GM10266 (cell line): Measurements from ENCODE around the gene NLRC5.
"Not testable (repeated sequence)": the region's sequence is repeated elsewhere in the genome, so short reads cannot be mapped to it uniquely, and the experiment has no call there.

ENCODE experiments used
- DNase-seq: peaks from one replicate; pipeline ENCODE4 v3.0.0; 2012; ENCODE audit errors: extremely low spot score
- TF ChIP-seq, protein P1 (sequence below): IDR thresholded peaks from 2 replicates; pipeline ENCODE4 v1.5.1; 2012; ENCODE audit warnings: mild to moderate bottlenecking, low read depth; ENCODE audit not compliant: control insufficient read depth, insufficient read depth; ENCODE audit errors: missing control alignments

Gene NLRC5

DNA sequence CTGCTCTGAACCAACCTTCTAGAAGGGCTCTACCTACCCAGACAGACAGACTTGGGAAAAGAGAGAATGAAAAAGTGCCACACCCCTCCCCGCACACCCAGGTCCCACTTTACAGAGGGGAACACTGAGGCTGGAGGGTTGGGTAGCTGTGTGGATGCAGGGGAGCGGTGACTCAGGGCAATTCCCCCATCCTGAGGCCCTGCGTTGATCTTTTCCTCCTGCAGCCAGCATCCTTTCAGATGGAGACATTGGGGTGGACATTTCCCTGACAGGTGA, 17.7 kb upstream of the NLRC5 start:
- TF ChIP-seq, protein P1, sequence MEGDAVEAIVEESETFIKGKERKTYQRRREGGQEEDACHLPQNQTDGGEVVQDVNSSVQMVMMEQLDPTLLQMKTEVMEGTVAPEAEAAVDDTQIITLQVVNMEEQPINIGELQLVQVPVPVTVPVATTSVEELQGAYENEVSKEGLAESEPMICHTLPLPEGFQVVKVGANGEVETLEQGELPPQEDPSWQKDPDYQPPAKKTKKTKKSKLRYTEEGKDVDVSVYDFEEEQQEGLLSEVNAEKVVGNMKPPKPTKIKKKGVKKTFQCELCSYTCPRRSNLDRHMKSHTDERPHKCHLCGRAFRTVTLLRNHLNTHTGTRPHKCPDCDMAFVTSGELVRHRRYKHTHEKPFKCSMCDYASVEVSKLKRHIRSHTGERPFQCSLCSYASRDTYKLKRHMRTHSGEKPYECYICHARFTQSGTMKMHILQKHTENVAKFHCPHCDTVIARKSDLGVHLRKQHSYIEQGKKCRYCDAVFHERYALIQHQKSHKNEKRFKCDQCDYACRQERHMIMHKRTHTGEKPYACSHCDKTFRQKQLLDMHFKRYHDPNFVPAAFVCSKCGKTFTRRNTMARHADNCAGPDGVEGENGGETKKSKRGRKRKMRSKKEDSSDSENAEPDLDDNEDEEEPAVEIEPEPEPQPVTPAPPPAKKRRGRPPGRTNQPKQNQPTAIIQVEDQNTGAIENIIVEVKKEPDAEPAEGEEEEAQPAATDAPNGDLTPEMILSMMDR, result no peak
- DNase-seq, result no peak

DNA sequence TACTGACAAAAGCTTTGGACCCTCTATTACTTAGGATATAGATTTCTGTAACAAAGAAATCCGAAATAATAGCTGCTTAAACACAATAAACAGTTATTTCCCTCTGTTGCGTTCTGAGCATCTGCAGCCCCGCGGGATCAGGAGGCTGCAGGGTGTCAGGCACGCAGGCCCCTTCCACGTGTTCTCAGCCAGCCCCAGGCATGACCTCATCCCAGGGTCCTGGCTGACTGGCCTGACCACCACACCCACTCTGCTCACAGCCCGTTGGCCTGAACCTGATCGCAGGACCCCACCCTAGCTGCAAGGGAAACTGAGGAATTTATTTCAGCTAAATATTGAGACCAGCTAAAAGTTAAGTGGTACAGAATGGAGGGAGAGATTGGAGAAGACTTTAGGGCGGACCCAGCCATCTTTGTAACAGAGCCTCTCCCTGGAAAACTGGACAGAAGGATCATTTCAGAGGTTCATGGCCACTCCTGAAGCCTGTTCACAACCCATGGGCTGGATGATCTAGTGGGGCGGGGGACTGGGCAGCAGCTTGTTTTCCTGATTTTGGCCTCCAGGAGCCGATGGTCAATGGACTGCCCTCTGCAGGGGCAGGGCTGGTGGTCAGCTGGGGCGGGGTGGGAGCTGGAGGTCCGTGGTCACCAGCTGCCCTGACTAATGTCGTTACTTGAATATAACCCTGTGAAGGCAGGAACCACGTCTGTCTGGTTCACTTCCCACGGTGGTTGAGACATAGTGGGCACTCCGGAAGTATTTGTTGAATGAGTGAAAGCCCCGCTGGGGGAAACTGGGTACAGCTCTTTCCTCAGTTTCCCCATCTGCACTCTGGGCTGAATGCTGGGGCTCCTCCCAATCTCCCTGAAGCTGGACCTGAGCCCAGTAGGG, 16.7 kb upstream of the NLRC5 start:
- TF ChIP-seq, protein P1, result no peak
- no peak for DNase-seq

DNA sequence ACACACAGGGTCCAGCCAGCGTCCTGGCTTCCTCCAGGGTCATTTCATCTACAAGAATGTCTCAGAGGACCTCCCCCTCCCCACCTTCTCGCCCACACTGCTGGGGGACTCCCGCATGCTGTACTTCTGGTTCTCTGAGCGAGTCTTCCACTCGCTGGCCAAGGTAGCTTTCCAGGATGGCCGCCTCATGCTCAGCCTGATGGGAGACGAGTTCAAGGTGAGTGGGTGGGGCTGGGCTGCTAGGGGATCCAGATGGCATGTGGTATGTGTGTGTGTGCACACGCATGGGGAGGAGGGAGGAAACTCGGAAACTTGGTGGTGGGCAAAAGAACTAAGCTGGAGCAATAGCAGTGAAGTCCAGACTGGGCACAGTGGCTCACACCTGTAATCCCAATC, 16.1 kb upstream of the NLRC5 start:
- TF ChIP-seq, protein P1, result no peak
- DNase-seq, result no peak

DNA sequence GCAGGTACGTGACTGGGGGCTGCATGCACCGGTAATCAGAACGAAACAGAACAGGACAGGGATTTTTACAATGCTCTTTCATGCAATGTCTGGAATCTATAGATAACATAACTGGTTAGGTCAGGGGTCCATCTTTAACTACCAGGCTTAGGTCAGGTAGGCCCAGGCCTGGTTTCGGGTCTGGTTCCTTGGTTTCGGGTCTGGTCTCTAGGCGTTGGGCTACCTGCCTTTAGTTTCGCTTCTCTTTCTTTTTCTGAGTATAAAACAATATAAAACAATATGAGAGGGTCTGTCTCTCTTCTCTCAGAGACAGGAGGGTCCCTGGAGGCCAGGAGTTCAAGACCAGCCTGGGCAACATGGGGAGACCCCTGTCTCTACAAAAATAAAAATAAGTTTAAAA, 15.5 kb upstream of the NLRC5 start:
- not testable (repeated sequence) for DNase-seq

DNA sequence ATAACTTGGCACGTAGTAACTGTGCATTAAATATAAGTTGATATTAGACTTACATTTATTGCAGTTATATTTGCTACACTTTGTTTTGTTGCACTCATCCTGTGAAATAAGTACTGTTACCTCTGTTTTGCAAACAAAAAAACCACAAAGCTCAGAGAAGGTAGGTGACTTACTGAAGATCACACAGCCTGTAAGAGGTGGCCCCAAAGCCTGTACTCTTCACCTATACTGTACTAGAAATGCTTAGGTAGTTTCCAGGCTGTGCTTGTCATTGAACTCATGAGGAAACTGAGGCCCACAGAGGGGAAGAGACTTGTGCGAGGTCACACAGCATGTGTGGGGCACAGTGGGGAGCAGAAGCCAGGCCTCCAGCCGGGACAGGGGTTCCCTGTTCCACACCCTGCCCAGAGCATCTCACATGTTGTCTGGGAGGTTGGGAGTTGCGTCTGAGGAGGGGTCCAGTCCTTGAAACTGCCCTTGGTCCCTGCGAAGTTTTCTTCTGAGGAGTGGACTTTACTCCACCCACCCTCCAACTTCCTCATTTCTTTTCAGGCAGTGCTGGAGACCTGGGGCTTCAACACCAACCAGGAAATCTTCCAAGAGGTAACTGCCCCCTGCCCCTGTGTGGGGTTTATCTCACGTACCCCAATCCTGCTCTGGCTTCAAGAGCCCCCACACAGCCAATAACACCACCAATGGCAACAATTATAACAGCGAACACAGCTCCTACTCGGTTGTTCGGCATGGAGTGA, 14.6 kb upstream of the NLRC5 start:
- TF ChIP-seq, protein P1, result no peak
- no peak for DNase-seq

DNA sequence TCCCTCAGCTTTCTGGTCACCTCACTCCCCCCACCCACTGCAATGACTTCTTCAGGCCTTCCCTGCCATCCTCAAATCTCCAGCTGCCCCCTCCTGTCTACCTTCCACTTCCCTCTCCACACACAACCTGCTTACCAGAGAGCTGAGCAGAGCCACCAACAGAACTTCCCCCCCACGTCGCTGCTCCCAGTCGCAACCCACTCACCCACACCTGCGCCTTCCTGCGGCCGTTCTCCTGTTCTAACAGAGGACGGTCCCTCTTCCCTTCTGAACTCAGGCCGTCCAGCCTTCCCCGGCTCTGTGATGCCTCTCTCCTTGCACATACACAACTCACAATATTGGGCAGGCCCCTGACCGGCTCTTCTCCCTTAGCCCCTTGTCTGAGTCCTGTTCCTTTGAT, 13.6 kb upstream of the NLRC5 start:
- TF ChIP-seq, protein P1, result no peak

DNA sequence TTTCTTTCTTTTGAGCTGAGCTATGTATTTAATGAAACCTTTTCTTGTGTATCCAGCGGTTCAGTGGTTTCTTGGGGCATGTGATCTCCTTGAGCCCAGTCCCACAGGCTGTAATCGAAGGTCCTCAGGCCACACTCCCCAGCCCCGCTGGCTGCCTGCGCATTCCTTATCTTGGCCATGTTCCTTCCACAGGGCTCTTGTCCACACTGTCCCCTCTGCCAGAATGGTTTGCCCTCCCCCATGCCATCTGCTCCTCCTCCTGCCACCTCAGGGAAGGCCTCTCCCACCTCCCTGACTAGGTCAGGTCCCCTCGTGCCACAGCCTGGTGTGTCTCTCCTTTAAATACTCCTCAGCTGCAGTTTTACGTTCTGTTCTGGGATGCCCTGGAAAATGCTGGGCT, 12.1 kb upstream of the NLRC5 start:
- TF ChIP-seq, protein P1, result no peak
- DNase-seq, result no peak

More for the DNA sequence above, 13.6 kb upstream of the NLRC5 start:
- no peak for DNase-seq
